Smooth muscle cell (in vitro differentiated cells): ENCODE results near the gene PCP4. TPM values are rescaled to one million over a fixed set of nuclear protein-coding genes. Genes with fewer than 3 reads are reported as not detected.

ENCODE experiments used
- DNase-seq: peaks from one replicate; lab custom pipeline; 2025; ENCODE audit not compliant: unreplicated experiment; lab: John Stamatoyannopoulos, UW
- H2AFZ ChIP-seq: fragments of 200-600 bp; sonication (generic); 2 replicates; pipeline ENCODE4 v1.6.0; 2016; ENCODE audit warnings: antibody characterized with exemption, low read depth, mild to moderate bottlenecking
- H3F3A ChIP-seq: fragments of 200-600 bp; sonication (generic); 2 replicates; pipeline ENCODE4 v1.6.0; 2017; ENCODE audit warnings: antibody characterized with exemption, low read depth
- H3K27ac ChIP-seq: fragments of 200-600 bp; sonication (generic); 2 replicates; pipeline ENCODE4 v1.5.1; 2016; ENCODE audit warnings: low read depth, mild to moderate bottlenecking
- H3K27me3 ChIP-seq: fragments of 200-600 bp; sonication (generic); 2 replicates; pipeline ENCODE4 v1.6.1; 2016; ENCODE audit warnings: low read depth, mild to moderate bottlenecking
- H3K36me3 ChIP-seq: fragments of 200-600 bp; sonication (generic); 2 replicates; pipeline ENCODE4 v1.5.1; 2016; ENCODE audit warnings: low read depth
- H3K4me1 ChIP-seq: fragments of 200-600 bp; sonication (generic); 2 replicates; pipeline ENCODE4 v1.5.1; 2016; ENCODE audit warnings: low read depth
- H3K4me2 ChIP-seq: fragments of 200-600 bp; sonication (generic); 2 replicates; pipeline ENCODE4 v1.6.0; 2016; ENCODE audit warnings: mild to moderate bottlenecking
- H3K4me3 ChIP-seq: fragments of 200-600 bp; sonication (generic); 2 replicates; pipeline ENCODE4 v1.5.1; 2016; ENCODE audit warnings: mild to moderate bottlenecking
- H3K79me2 ChIP-seq: fragments of 200-600 bp; sonication (generic); 2 replicates; pipeline ENCODE4 v1.6.0; 2016; ENCODE audit warnings: low read depth, mild to moderate bottlenecking
- H3K9ac ChIP-seq: fragments of 200-600 bp; sonication (generic); 2 replicates; pipeline ENCODE4 v1.6.0; 2016; ENCODE audit warnings: low read depth
- H3K9me3 ChIP-seq: fragments of 200-600 bp; sonication (generic); replicated peaks from 2 replicates; pipeline ENCODE4 v1.5.1; 2016; ENCODE audit warnings: low read depth
- H4K20me1 ChIP-seq: fragments of 200-600 bp; sonication (generic); 2 replicates; pipeline ENCODE4 v1.6.0; 2016; ENCODE audit warnings: low read depth
- CTCF ChIP-seq: fragments of 200-600 bp; sonication (generic); IDR thresholded peaks from 2 replicates; pipeline ENCODE4 v1.5.1; 2017; ENCODE audit warnings: borderline replicate concordance, mild to moderate bottlenecking, antibody characterized with exemption; ENCODE audit not compliant: insufficient read depth, poor library complexity, severe bottlenecking
- WGBS: methylation state at CpG from one replicate; pipeline ENCODE4 v1.1.7; 2016; ENCODE audit warnings: low lambda C conversion rate; 5-methylcytosine and 5-hydroxymethylcytosine counted together
- polyA plus RNA-seq: library from polyadenylated mRNA; unstranded; fragments of >200 nt; fragmentation: Nextera tagmentation; extraction: Ambion mirVana; gene quantifications from 2 replicates; pipeline ENCODE4 v1.2.1, GENCODE V29; 2016
- total RNA-seq: library from RNA; depleted of rRNA; stranded (reverse); fragments of >200 nt; gene quantifications from 2 replicates; pipeline ENCODE4 v1.2.3, GENCODE V29; 2014

Gene PCP4
- total and polyA plus RNA-seq, 2 experiments from 2014 or later = not detected

- 49% methylated on average over 18 of the region's 18 CpGs for WGBS
- no peak overlapping the region for H3K27ac ChIP-seq
- H3F3A ChIP-seq = no peaks in the 10 kb centered on the region
- no peaks in the 10 kb centered on the region for H3K9me3 ChIP-seq
- no peaks in the 10 kb centered on the region for H4K20me1 ChIP-seq
- H3K36me3 ChIP-seq = no peaks in the 10 kb centered on the region
- H3K4me2 ChIP-seq = no peak overlapping the region
- H3K4me3 ChIP-seq = no peak overlapping the region
- no peak overlapping the region for H2AFZ ChIP-seq
- H3K27me3 ChIP-seq = peaks cover 10% of the 10 kb centered on the region
- H3K4me1 ChIP-seq = peaks cover 21% of the 10 kb centered on the region
- no peak for TF ChIP-seq CTCF
- H3K79me2 ChIP-seq = no peaks in the 10 kb centered on the region
- no peak overlapping the region for H3K9ac ChIP-seq
- no peak for DNase-seq
Measured at GRCh38 chr21:39951183-39952101, 84.2 kb downstream of the PCP4 start.

GRCh38 chr21:39952265-39952664 is 85.0 kb downstream of the PCP4 start:
- Histone ChIP-seq H3K27me3 (peaks cover 10% of the 10 kb centered on the region), H3K4me2 (no peak overlapping the region), H3K9me3 (no peaks in the 10 kb centered on the region), H3K27ac (no peak overlapping the region), H3K4me3 (no peak overlapping the region), H3K4me1 (peaks cover 21% of the 10 kb centered on the region), H3F3A (no peaks in the 10 kb centered on the region), H3K9ac (no peak overlapping the region), H3K36me3 (no peaks in the 10 kb centered on the region), H2AFZ (no peak overlapping the region), H3K79me2 (no peaks in the 10 kb centered on the region), H4K20me1 (no peaks in the 10 kb centered on the region)
- 66% methylated on average over 4 of the region's 4 CpGs for WGBS
- no peak for TF ChIP-seq CTCF
- DNase-seq = no peak

GRCh38 chr21:39954570-39954969 is 87.3 kb downstream of the PCP4 start:
- 84% methylated on average over 10 of the region's 10 CpGs for WGBS
- no peak for DNase-seq
- Histone ChIP-seq H2AFZ (no peak overlapping the region), H3K4me3 (no peak overlapping the region), H3K27ac (no peak overlapping the region), H3K9ac (no peak overlapping the region), H3F3A (no peaks in the 10 kb centered on the region), H3K9me3 (peaks cover 5% of the 10 kb centered on the region), H3K79me2 (no peaks in the 10 kb centered on the region), H3K4me2 (no peak overlapping the region), H4K20me1 (no peaks in the 10 kb centered on the region), H3K27me3 (peaks cover 10% of the 10 kb centered on the region), H3K36me3 (no peaks in the 10 kb centered on the region), H3K4me1 (peaks cover 21% of the 10 kb centered on the region)
- TF ChIP-seq CTCF = no peak

- Histone ChIP-seq H3K79me2 (no peaks in the 10 kb centered on the region), H3F3A (no peaks in the 10 kb centered on the region), H3K27me3 (peaks cover 10% of the 10 kb centered on the region), H4K20me1 (no peaks in the 10 kb centered on the region), H3K4me1 (peaks cover 21% of the 10 kb centered on the region), H3K9me3 (peaks cover 6% of the 10 kb centered on the region), H3K4me2 (no peak overlapping the region), H3K4me3 (no peak overlapping the region), H3K27ac (no peak overlapping the region), H2AFZ (no peak overlapping the region), H3K9ac (no peak overlapping the region), H3K36me3 (no peaks in the 10 kb centered on the region)
- 91% methylated on average over 4 of the region's 4 CpGs for WGBS
- no peak for TF ChIP-seq CTCF
- no peak for DNase-seq
Measured at GRCh38 chr21:39955326-39955725, 88.1 kb downstream of the PCP4 start.
